WTC11 (cell line): ENCODE results near the gene GRN. TPM values are rescaled to one million over a fixed set of nuclear protein-coding genes. Genes with fewer than 3 reads are reported as not detected.
A peak's percentile ranks its signal among the peaks of the same experiment; 100 is the strongest.

Experiments
- ATAC-seq: fragments of 200-7000 bp; cut with Tn5 transposase; 2 replicates; pipeline ENCODE4 v1.10.0; 2021; ENCODE audit warnings: mild to moderate bottlenecking, moderate library complexity
- CTCF ChIA-PET: fragments of 300-600 bp; sonication (Branson Sonifier 250); formaldehyde crosslinking; loops from one replicate; lab custom pipeline; 2021; ENCODE audit warnings: antibody characterized with exemption; lab: Charles Lee
- POLR2A ChIA-PET: fragments of 350-600 bp; sonication (Branson Sonifier 250); formaldehyde crosslinking; loops from one replicate; lab custom pipeline; 2021; ENCODE audit warnings: antibody characterized with exemption; lab: Charles Lee
- DNase-seq: peaks from one replicate; pipeline ENCODE4 v3.0.0; 2021; ENCODE audit warnings: low spot score
- H3K27ac Mint-ChIP-seq: 2 replicates; pipeline ENCODE4 v1.8.0; 2021; ENCODE audit warnings: mixed read lengths
- H3K27me3 Mint-ChIP-seq: 2 replicates; pipeline ENCODE4 v1.8.0; 2021; ENCODE audit warnings: low read depth, mild to moderate bottlenecking, moderate library complexity, mixed read lengths
- H3K36me3 Mint-ChIP-seq: 2 replicates; pipeline ENCODE4 v1.8.0; 2021; ENCODE audit warnings: mixed read lengths
- H3K4me1 Mint-ChIP-seq: 2 replicates; pipeline ENCODE4 v1.8.0; 2022; ENCODE audit warnings: mixed read lengths
- H3K4me3 Mint-ChIP-seq: 2 replicates; pipeline ENCODE4 v1.8.0; 2021; ENCODE audit warnings: mild to moderate bottlenecking, moderate library complexity, mixed read lengths
- H3K9me3 Mint-ChIP-seq: 2 replicates; pipeline ENCODE4 v1.8.0; 2021; ENCODE audit warnings: mixed read lengths
- ATF1 ChIP-seq: sonication (generic); formaldehyde crosslinking; IDR thresholded peaks from 2 replicates; pipeline ENCODE4 v1.8.1; 2023; ENCODE audit warnings: mild to moderate bottlenecking, moderate library complexity, missing genetic modification reagents
- EMX1 ChIP-seq: fragments of 250-450 bp; sonication (Bioruptor Pico); IDR thresholded peaks from 2 replicates; pipeline ENCODE4 v1.8.0; 2021; ENCODE audit warnings: mild to moderate bottlenecking
- HMGXB4 ChIP-seq: sonication (generic); formaldehyde crosslinking; IDR thresholded peaks from 2 replicates; pipeline ENCODE4 v1.8.1; 2023; ENCODE audit warnings: mild to moderate bottlenecking, moderate library complexity, missing genetic modification reagents
- KAT7 ChIP-seq: sonication (generic); formaldehyde crosslinking; IDR thresholded peaks from 2 replicates; pipeline ENCODE4 v1.8.1; 2023; ENCODE audit warnings: missing genetic modification reagents, mild to moderate bottlenecking, borderline replicate concordance
- MAX ChIP-seq: sonication (generic); formaldehyde crosslinking; IDR thresholded peaks from 2 replicates; pipeline ENCODE4 v1.8.0; 2022; ENCODE audit warnings: mild to moderate bottlenecking, missing genetic modification reagents
- NFYB ChIP-seq: sonication (generic); formaldehyde crosslinking; conservative IDR thresholded peaks from 2 replicates; pipeline ENCODE4 v1.8.0; 2022; ENCODE audit warnings: low read depth, missing genetic modification reagents
- RELA ChIP-seq: sonication (generic); formaldehyde crosslinking; IDR thresholded peaks from 2 replicates; pipeline ENCODE4 v1.8.1; 2022; ENCODE audit warnings: missing genetic modification reagents, mild to moderate bottlenecking, borderline replicate concordance
- ZNF138 ChIP-seq: sonication (generic); formaldehyde crosslinking; conservative IDR thresholded peaks from 2 replicates; pipeline ENCODE4 v1.8.1; 2022; ENCODE audit warnings: mild to moderate bottlenecking, moderate library complexity, missing genetic modification reagents
- ZNF416 ChIP-seq: fragments of 250-450 bp; sonication (Bioruptor Pico); IDR thresholded peaks from 2 replicates; pipeline ENCODE4 v1.9.0; 2021; ENCODE audit warnings: mild to moderate bottlenecking, inconsistent platforms
- total RNA-seq: library from RNA; stranded (reverse); gene quantifications from 3 replicates; pipeline ENCODE4 v1.2.3, GENCODE V29; 2021
- TF ChIP-seq, protein P1 (sequence below): sonication (generic); formaldehyde crosslinking; IDR thresholded peaks from 2 replicates; pipeline ENCODE4 v1.8.1; 2023; ENCODE audit warnings: mild to moderate bottlenecking, missing genetic modification reagents, moderate library complexity
- TF ChIP-seq, protein P2 (sequence below): sonication (generic); formaldehyde crosslinking; IDR thresholded peaks from 2 replicates; pipeline ENCODE4 v1.8.0; 2023; ENCODE audit warnings: mild to moderate bottlenecking, missing genetic modification reagents
- TF ChIP-seq, protein P3 (sequence below): fragments of 200-600 bp; IDR thresholded peaks from 2 replicates; pipeline ENCODE4 v1.8.0; 2022; ENCODE audit warnings: antibody characterized with exemption
- TF ChIP-seq, protein P4 (sequence below): fragments of 250-450 bp; sonication (Bioruptor Pico); IDR thresholded peaks from 2 replicates; pipeline ENCODE4 v1.9.0; 2021; ENCODE audit warnings: mild to moderate bottlenecking
- TF ChIP-seq, protein P5 (sequence below): sonication (generic); formaldehyde crosslinking; IDR thresholded peaks from 2 replicates; pipeline ENCODE4 v1.8.1; 2023; ENCODE audit warnings: mild to moderate bottlenecking, missing genetic modification reagents
- TF ChIP-seq, protein P6 (sequence below): sonication (generic); formaldehyde crosslinking; IDR thresholded peaks from 2 replicates; pipeline ENCODE4 v1.8.0; 2022; ENCODE audit warnings: missing genetic modification reagents
- TF ChIP-seq, protein P7 (sequence below): sonication (generic); formaldehyde crosslinking; IDR thresholded peaks from 2 replicates; pipeline ENCODE4 v1.8.0; 2023; ENCODE audit warnings: missing genetic modification reagents

GRN gene
- total RNA-seq, 1 experiment from 2014 or later: 177 TPM

DNA sequence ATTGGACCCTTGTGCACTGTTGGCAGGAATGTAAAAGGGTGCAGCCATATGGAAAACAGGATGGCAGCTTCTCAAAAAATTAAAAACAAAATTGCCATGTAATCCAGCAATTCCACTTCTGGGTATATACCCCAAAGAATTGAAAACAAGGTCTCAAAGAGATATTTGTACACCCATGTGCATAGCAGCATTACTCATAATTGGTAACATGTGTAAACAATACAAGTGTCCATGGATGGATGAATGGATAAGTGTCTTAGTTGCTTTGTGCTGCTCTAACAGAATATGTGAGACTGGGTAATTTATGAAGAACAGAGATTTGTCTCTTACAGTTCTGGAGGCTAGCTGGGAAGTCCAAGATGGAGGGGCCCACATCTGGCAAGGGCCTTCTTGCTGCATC, 40.5 kb upstream of the GRN start:
- no peak for DNase-seq
- TF ChIP-seq, protein P1, sequence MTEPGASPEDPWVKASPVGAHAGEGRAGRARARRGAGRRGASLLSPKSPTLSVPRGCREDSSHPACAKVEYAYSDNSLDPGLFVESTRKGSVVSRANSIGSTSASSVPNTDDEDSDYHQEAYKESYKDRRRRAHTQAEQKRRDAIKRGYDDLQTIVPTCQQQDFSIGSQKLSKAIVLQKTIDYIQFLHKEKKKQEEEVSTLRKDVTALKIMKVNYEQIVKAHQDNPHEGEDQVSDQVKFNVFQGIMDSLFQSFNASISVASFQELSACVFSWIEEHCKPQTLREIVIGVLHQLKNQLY (CRISPR knock-in tag): no peak
- no peak for TF ChIP-seq EMX1 (CRISPR knock-in tag)
- no peak for TF ChIP-seq ZNF416 (CRISPR knock-in tag)
- no peak for TF ChIP-seq NFYB
- TF ChIP-seq, protein P2, sequence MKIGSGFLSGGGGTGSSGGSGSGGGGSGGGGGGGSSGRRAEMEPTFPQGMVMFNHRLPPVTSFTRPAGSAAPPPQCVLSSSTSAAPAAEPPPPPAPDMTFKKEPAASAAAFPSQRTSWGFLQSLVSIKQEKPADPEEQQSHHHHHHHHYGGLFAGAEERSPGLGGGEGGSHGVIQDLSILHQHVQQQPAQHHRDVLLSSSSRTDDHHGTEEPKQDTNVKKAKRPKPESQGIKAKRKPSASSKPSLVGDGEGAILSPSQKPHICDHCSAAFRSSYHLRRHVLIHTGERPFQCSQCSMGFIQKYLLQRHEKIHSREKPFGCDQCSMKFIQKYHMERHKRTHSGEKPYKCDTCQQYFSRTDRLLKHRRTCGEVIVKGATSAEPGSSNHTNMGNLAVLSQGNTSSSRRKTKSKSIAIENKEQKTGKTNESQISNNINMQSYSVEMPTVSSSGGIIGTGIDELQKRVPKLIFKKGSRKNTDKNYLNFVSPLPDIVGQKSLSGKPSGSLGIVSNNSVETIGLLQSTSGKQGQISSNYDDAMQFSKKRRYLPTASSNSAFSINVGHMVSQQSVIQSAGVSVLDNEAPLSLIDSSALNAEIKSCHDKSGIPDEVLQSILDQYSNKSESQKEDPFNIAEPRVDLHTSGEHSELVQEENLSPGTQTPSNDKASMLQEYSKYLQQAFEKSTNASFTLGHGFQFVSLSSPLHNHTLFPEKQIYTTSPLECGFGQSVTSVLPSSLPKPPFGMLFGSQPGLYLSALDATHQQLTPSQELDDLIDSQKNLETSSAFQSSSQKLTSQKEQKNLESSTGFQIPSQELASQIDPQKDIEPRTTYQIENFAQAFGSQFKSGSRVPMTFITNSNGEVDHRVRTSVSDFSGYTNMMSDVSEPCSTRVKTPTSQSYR: no peak
- TF ChIP-seq KAT7 (CRISPR knock-in tag): no peak
- no peak for TF ChIP-seq HMGXB4 (CRISPR knock-in tag)
- TF ChIP-seq RELA (CRISPR knock-in tag): no peak
- TF ChIP-seq, protein P3, sequence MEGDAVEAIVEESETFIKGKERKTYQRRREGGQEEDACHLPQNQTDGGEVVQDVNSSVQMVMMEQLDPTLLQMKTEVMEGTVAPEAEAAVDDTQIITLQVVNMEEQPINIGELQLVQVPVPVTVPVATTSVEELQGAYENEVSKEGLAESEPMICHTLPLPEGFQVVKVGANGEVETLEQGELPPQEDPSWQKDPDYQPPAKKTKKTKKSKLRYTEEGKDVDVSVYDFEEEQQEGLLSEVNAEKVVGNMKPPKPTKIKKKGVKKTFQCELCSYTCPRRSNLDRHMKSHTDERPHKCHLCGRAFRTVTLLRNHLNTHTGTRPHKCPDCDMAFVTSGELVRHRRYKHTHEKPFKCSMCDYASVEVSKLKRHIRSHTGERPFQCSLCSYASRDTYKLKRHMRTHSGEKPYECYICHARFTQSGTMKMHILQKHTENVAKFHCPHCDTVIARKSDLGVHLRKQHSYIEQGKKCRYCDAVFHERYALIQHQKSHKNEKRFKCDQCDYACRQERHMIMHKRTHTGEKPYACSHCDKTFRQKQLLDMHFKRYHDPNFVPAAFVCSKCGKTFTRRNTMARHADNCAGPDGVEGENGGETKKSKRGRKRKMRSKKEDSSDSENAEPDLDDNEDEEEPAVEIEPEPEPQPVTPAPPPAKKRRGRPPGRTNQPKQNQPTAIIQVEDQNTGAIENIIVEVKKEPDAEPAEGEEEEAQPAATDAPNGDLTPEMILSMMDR: no peak
- TF ChIP-seq ZNF138 (CRISPR knock-in tag): no peak
- TF ChIP-seq MAX: no peak
- H3K36me3 Mint-ChIP-seq: peaks cover 4% of the 10 kb centered on the region; the same call in 1 of the 2 replicates
- no peak overlapping the region for H3K4me3 Mint-ChIP-seq
- no peaks in the 10 kb centered on the region for H3K9me3 Mint-ChIP-seq
- ChIA-PET CTCF (interaction anchor here (1.7 kb wide), 1 partner anchor 83 kb away, joined by 6 read pairs; no protein-coding TSS in a partner anchor), POLR2A (interaction anchor here (0.6 kb wide), 1 partner anchor 55 kb away, joined by 3 read pairs; no protein-coding TSS in a partner anchor)
- H3K4me1 Mint-ChIP-seq: peaks cover 15% of the 10 kb centered on the region
- ATAC-seq: no peak
- H3K27ac Mint-ChIP-seq: no peak overlapping the region
- H3K27me3 Mint-ChIP-seq: peaks cover 3% of the 10 kb centered on the region

GRCh38 chr17:44307387-44308186, 37.5 kb upstream of the GRN start:
- Mint-ChIP-seq H3K4me3 (peak overlapping the region; percentile 69), H3K27ac (peak overlapping the region; percentile 10; the same call in 1 of the 2 replicates), H3K9me3 (no peaks in the 10 kb centered on the region), H3K36me3 (peaks cover 4% of the 10 kb centered on the region; the same call in 1 of the 2 replicates), H3K27me3 (peaks cover 3% of the 10 kb centered on the region), H3K4me1 (peaks cover 35% of the 10 kb centered on the region)
- POLR2A ChIA-PET: interaction anchor here (0.6 to 1.0 kb wide), 6 partner anchors 9 to 86 kb away, joined by 3 to 6 read pairs (median 3); no protein-coding TSS in a partner anchor
- CTCF ChIA-PET: interaction anchor here (0.9 to 2.5 kb wide), 15 partner anchors 9 to 249 kb away, joined by 3 to 20 read pairs (median 6); partner anchors contain the start of genes FAM171A2, FZD2, GRN and SLC25A39
- ATAC-seq (peak; percentile 75), DNase-seq (peak; percentile 76)
- TF ChIP-seq, protein P4, sequence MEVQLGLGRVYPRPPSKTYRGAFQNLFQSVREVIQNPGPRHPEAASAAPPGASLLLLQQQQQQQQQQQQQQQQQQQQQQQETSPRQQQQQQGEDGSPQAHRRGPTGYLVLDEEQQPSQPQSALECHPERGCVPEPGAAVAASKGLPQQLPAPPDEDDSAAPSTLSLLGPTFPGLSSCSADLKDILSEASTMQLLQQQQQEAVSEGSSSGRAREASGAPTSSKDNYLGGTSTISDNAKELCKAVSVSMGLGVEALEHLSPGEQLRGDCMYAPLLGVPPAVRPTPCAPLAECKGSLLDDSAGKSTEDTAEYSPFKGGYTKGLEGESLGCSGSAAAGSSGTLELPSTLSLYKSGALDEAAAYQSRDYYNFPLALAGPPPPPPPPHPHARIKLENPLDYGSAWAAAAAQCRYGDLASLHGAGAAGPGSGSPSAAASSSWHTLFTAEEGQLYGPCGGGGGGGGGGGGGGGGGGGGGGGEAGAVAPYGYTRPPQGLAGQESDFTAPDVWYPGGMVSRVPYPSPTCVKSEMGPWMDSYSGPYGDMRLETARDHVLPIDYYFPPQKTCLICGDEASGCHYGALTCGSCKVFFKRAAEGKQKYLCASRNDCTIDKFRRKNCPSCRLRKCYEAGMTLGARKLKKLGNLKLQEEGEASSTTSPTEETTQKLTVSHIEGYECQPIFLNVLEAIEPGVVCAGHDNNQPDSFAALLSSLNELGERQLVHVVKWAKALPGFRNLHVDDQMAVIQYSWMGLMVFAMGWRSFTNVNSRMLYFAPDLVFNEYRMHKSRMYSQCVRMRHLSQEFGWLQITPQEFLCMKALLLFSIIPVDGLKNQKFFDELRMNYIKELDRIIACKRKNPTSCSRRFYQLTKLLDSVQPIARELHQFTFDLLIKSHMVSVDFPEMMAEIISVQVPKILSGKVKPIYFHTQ (CRISPR knock-in tag): no peak
- TF ChIP-seq, protein P5, sequence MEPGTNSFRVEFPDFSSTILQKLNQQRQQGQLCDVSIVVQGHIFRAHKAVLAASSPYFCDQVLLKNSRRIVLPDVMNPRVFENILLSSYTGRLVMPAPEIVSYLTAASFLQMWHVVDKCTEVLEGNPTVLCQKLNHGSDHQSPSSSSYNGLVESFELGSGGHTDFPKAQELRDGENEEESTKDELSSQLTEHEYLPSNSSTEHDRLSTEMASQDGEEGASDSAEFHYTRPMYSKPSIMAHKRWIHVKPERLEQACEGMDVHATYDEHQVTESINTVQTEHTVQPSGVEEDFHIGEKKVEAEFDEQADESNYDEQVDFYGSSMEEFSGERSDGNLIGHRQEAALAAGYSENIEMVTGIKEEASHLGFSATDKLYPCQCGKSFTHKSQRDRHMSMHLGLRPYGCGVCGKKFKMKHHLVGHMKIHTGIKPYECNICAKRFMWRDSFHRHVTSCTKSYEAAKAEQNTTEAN (CRISPR knock-in tag): no peak
- TF ChIP-seq, protein P6, sequence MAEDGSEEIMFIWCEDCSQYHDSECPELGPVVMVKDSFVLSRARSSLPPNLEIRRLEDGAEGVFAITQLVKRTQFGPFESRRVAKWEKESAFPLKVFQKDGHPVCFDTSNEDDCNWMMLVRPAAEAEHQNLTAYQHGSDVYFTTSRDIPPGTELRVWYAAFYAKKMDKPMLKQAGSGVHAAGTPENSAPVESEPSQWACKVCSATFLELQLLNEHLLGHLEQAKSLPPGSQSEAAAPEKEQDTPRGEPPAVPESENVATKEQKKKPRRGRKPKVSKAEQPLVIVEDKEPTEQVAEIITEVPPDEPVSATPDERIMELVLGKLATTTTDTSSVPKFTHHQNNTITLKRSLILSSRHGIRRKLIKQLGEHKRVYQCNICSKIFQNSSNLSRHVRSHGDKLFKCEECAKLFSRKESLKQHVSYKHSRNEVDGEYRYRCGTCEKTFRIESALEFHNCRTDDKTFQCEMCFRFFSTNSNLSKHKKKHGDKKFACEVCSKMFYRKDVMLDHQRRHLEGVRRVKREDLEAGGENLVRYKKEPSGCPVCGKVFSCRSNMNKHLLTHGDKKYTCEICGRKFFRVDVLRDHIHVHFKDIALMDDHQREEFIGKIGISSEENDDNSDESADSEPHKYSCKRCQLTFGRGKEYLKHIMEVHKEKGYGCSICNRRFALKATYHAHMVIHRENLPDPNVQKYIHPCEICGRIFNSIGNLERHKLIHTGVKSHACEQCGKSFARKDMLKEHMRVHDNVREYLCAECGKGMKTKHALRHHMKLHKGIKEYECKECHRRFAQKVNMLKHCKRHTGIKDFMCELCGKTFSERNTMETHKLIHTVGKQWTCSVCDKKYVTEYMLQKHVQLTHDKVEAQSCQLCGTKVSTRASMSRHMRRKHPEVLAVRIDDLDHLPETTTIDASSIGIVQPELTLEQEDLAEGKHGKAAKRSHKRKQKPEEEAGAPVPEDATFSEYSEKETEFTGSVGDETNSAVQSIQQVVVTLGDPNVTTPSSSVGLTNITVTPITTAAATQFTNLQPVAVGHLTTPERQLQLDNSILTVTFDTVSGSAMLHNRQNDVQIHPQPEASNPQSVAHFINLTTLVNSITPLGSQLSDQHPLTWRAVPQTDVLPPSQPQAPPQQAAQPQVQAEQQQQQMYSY: peak; percentile 66
- TF ChIP-seq, protein P7, sequence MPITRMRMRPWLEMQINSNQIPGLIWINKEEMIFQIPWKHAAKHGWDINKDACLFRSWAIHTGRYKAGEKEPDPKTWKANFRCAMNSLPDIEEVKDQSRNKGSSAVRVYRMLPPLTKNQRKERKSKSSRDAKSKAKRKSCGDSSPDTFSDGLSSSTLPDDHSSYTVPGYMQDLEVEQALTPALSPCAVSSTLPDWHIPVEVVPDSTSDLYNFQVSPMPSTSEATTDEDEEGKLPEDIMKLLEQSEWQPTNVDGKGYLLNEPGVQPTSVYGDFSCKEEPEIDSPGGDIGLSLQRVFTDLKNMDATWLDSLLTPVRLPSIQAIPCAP (CRISPR knock-in tag): 0 out of 2 replicates have a peak, but pooled peaks have one; percentile 6
- no peak for TF ChIP-seq ATF1 (CRISPR knock-in tag)
